BE2C (cell line): Measurements from ENCODE around the gene GAS7.

Experiments
- DNase-seq: peaks from one replicate; pipeline ENCODE4 v3.0.0-alpha.2; 2020
- H3K27me3 ChIP-seq: fragments of 250-450 bp; sonication (Bioruptor Pico); 2 replicates; pipeline ENCODE4 v1.5.1; 2020; ENCODE audit warnings: mild to moderate bottlenecking
- H3K36me3 ChIP-seq: fragments of 250-450 bp; sonication (Bioruptor Pico); 2 replicates; pipeline ENCODE4 v1.5.1; 2020; ENCODE audit warnings: mild to moderate bottlenecking
- H3K4me1 ChIP-seq: fragments of 250-450 bp; sonication (Bioruptor Pico); 2 replicates; pipeline ENCODE4 v1.5.1; 2020
- H3K4me3 ChIP-seq: 2 replicates; pipeline ENCODE4 v1.5.1; 2011; ENCODE audit warnings: low read depth, low read length
- H3K9me3 ChIP-seq: fragments of 250-450 bp; sonication (Bioruptor Pico); 2 replicates; pipeline ENCODE4 v1.5.1; 2020
- CTCF ChIP-seq: IDR thresholded peaks from 2 replicates; pipeline ENCODE4 v1.5.1; 2012; ENCODE audit warnings: mild to moderate bottlenecking, low read depth, low read length

Gene GAS7

GRCh38 chr17:9908649-9909042 lies 289.8 kb downstream of the GAS7 start:
- Histone ChIP-seq H3K27me3 (no peaks in the 10 kb centered on the region), H3K4me3 (no peak overlapping the region), H3K4me1 (no peaks in the 10 kb centered on the region), H3K36me3 (no peaks in the 10 kb centered on the region), H3K9me3 (no peaks in the 10 kb centered on the region)
- TF ChIP-seq CTCF = no peak
- DNase-seq = no peak

- Histone ChIP-seq H3K9me3 (no peaks in the 10 kb centered on the region), H3K36me3 (no peaks in the 10 kb centered on the region), H3K4me1 (no peaks in the 10 kb centered on the region), H3K27me3 (no peaks in the 10 kb centered on the region), H3K4me3 (no peak overlapping the region)
- TF ChIP-seq CTCF = no peak
- no peak for DNase-seq
Measured at GRCh38 chr17:9907883-9908648, 290.3 kb downstream of the GAS7 start.

- no peak overlapping the region for H3K4me3 ChIP-seq
- no peaks in the 10 kb centered on the region for H3K9me3 ChIP-seq
- TF ChIP-seq CTCF = no peak
- H3K27me3 ChIP-seq = no peaks in the 10 kb centered on the region
- no peaks in the 10 kb centered on the region for H3K4me1 ChIP-seq
- no peak for DNase-seq
- H3K36me3 ChIP-seq = no peaks in the 10 kb centered on the region
Measured at GRCh38 chr17:9907131-9907530, 291.3 kb downstream of the GAS7 start.

- DNase-seq = no peak
- no peak for TF ChIP-seq CTCF
- no peak overlapping the region for H3K4me3 ChIP-seq
Measured at GRCh38 chr17:9906616-9907015, 291.8 kb downstream of the GAS7 start.

GRCh38 chr17:9905902-9906301 lies 292.5 kb downstream of the GAS7 start:
- DNase-seq = no peak
- no peaks in the 10 kb centered on the region for H3K27me3 ChIP-seq

More at GRCh38 chr17:9906616-9907015, 291.8 kb downstream of the GAS7 start:
- H3K4me1 ChIP-seq = no peaks in the 10 kb centered on the region
- no peaks in the 10 kb centered on the region for H3K36me3 ChIP-seq
- no peaks in the 10 kb centered on the region for H3K9me3 ChIP-seq
- no peaks in the 10 kb centered on the region for H3K27me3 ChIP-seq

More at GRCh38 chr17:9905902-9906301, 292.5 kb downstream of the GAS7 start:
- H3K4me3 ChIP-seq = no peak overlapping the region
- H3K36me3 ChIP-seq = no peaks in the 10 kb centered on the region
- TF ChIP-seq CTCF = no peak
- no peaks in the 10 kb centered on the region for H3K4me1 ChIP-seq
- no peaks in the 10 kb centered on the region for H3K9me3 ChIP-seq
